NCI-H2196 treated with DMSO at 0.1 percent for 48 hours (cell line): Measurements from ENCODE around the gene TMEM130.
"Not testable (repeated sequence)": the region's sequence is repeated elsewhere in the genome, so short reads cannot be mapped to it uniquely, and the experiment has no call there.

Experiments used
- DNase-seq: peaks from one replicate; lab custom pipeline; 2025; ENCODE audit not compliant: unreplicated experiment; lab: John Stamatoyannopoulos, UW

Gene TMEM130

DNA sequence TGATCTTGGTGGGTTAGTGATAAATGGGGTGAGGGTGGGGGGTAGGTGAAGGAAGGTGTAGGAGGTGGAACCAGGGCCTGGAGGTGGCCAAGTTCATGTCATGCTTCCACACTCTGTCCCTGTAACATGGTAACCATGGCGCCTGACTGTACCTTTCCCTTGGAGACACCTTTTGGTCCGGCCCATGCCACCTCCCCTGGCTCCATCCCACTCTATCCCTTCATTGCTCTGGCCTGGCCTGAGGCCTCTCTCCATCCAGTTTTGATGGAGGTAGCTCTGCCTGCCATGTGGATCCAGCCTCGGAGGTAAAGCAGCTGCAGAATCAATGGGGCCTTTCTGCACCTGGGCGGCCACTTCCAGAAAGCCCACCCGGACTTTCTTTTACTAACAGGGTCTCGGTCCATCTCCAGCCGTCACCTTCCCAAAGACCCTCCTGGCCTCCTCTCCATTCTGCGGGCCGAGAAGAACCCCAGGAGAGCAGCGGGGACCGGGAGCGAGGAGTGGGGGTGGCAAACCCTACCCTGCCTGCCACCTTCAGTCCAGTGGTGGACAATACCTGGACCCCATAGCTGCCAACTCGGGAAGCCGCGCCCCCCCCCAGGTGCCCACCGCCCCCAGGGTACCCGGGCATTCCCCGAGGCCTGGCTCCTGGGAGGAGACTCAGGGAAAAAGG, 8.0 kb upstream of the TMEM130 start:
- DNase-seq, result no peak

DNA sequence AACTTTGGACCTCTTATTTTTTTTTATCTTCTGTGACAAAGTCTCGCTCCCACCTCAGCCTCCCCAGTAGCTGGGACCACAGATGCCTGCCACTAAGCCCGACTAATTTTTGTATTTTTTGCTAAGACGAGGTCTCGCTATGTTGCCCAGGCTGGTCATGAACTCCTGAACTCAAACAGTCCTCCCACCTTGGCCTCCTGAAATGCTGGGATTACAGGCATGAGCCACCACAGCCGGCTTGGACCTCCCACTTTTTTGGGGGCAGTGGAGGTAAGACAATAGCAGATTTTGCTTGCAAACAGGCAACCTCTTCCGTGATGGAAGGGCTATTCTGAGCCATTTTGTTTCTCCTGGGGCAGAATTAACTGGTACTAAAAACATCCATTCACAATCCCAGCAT, 7.3 kb upstream of the TMEM130 start:
- no peak for DNase-seq

DNA sequence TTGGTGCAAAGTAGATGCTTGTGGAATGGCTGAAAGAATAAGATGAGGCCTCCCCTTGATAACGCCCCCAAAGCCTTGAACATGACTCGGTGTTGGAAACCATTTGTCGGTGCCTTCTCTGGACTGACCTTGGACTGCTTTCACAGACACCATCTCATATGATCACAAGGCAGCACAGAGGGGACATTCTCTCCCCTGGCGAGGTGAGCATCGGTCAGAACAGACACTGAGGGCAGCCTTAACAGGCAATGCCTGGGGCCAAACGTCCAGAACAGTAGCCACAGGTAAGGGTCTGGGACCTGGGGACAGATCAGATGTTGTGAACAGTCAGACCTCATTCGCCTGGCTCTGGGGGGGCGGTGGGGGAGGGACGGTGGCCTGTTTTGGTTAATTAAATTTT, 5.7 kb upstream of the TMEM130 start:
- DNase-seq, result no peak

DNA sequence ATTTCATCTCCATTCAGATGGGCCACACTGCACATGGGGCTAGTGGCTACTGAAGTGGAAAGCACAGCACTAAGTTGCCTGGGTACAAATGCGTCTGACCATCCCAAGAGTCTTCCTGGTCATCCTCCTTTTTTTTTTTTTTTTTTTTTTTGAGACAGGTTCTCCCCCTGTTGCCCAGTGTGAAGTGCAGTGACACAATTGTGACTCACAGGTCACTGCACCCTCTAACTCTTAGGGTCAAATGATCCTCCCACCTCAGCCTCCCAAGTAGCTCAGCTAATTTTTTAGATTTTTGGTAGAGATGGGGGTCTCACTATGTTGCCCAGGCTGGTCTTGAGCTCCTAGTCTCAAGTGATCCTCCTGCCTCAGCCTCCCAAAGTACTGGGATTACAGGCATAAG, 5.1 kb upstream of the TMEM130 start:
- no peak for DNase-seq

DNA sequence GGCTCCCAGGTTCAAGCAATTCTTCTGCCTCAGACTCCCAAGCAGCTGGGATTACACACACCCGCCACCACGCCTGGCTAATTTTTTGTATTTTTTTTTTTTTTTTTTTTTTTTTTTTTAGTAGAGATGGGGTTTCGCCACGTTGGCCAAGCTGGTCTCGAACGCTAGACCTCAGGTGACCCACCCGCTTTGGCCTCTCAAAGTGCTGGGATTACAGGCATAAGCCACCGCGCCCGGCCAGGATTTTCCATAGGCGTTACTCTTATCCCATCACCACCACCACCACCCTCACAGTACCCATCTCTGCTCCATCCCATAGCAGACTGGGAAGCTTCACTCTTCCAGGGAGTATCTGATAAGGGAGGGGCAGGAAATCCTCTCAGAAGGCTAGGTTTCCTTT, 3.8 kb upstream of the TMEM130 start:
- DNase-seq, result not testable (repeated sequence)

DNA sequence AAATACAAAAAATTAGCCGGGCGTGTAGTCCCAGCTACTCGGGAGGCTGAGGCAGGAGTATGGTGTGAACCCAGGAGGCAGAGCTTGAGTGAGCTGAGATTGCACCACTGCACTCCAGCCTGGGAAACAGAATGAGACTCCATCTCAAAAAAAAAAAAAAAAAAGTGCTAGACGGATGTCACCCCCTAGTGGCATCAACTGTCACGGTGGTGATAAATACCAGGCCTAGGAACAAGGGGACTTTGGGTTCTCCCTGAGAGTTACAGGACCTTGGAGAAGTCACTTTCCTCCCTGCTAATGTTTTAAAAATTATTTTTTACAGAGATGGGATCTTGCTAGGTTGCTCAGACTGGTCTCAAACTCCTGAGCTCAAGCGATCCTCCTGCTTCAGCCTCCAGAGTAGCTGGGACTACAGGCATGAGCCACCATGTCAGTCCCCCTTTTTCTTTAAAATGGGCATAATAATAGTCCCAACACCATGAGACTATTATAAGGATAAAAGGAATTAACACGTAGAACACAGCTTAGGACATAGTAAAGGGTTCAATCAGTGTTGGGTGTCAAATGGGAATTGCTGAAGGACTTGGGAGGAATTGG, 2.6 kb upstream of the TMEM130 start:
- DNase-seq, result no peak

DNA sequence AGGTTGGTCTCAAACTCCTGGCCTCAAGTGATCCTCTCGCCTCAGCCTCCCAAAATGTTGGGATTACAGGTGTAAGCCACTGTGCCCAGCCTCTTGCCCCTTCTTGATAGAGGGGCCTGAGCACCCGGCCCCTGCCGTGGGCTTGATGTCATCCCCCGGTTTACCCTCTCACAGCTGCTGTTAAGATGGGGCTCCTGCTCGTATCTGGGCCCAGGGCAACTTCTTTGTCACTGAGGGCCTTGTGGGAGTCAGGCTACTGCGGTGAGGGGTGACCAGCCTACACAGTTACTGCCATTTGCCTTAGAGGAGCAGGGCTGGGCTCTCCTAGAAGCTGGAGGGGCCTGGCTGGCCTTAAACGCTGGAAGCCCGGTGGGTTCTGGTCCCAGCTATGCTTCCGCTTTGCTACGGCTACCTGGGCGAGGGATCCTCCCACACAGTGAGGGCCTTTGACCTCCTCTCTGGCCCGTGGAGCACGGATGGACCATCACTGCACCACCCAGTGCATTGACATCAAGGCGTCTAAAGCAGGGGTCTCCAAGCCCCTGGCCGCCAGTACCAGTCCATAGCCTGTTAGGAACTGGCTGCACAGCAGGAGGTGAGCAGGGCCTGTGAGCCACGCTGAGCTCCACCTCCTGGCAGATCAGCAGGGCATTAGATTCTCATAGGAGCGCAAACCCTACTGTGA, 1.1 kb upstream of the TMEM130 start:
- DNase-seq, result no peak

DNA sequence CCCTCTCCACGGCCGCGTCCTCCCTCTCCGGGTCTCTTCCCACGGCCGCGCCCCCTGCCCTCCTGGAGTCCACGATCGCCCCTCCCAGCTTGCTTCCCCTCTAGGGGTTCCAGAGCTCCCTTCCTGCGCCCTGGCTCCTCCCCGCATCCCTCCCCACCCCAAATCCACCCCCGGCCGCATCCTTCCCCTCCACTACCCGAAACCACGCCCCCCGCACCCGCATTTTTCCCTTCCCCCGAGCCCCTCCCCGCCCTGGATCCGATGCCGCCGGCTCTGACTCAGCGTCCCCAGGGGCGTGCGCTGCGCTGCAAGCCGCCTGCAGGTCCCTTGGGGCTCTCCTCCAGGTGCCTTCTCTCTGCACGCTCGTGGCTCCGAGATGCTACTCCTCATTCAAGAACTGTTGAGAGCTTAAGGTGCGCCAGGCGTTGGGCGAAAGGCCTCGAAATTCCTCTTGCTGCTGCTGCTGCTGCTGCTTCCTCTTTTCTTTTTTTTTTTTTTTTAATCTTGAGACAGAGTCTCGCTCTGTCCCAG, 372 bp upstream of the TMEM130 start:
- no peak for DNase-seq

DNA sequence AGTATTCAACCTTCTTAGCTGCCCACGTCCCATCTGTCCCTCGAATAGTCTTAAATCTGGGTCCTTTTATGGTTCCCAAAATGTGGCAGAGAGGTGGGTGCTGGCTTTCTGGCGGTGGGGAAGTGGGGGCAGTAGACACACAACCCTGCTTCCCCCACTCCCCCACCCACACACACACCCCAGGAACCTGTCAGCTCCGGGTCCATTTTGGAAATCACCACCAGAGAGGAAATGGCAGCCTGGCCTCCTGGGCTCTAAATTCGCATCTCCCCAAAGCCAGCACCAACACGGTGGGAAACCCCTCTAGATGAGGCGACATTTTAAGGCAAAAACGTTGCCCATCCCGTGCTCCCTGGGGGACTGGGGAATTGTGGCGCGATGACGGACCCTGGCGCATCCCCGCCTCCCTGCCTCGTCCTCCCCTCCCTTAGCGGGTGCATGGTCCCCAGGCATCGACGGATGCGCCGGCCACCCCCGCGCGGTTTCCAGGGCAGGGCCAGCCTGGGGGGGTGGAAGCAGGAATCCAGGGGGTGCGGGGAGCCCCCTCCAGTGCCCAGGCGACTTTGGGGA, 702 bp downstream of the TMEM130 start:
- DNase-seq, result no peak

DNA sequence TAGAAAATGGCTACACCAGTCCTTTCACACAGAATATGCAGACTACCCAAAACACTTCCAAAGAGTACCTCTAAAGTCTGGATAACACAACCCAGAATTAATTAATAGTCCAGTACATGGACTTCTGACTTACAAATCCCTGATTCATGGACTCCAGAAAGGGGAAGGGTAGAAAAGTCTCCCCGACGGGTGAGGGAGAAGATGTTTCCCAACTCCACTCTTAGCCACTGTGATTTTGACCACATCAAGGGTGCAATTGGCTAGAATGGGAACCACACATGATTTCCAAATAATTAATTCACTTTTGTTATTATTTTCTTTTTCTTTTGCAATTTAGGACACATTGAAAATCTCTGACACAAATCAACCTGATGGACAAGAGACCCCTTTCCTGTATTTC, 1.4 kb downstream of the TMEM130 start:
- DNase-seq, result no peak

DNA sequence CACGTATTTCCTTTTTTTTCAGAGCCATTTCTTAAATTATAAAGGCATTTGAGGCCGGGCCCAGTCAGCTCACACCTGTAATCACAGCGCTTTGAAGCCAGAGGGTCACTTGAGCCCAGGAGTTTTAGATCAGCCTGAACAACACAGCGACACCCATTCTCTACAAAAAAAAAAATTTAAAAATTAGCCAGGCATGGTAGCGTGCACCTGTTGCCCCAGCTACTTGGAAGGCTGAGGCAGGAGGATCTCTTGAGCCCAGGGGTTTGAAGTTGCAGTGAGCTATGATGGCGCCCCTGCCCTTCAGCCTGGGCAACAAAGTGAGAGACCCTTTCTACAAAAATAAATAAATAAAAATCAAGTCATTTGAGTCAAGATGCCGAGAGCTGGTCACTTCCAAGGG, 3.0 kb downstream of the TMEM130 start:
- no peak for DNase-seq

DNA sequence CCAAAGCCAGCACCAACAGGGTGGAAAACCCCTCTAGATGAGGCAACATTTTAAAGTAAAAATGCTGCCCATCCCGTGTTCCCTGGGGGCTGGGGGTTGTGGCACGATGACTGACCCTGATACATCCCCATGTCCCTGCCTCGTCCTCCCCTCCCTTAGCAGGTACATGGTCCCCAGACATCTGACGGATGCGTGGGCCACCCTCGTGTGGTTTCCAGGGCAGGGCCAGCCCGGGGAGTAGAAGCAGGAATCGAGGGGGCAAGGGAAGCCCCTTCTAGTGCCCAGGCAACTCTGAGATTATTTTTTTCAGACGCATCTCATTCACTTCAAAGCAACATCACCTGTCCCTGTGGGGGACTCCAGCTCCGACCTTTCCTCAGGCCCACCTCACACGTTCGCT, 3.5 kb downstream of the TMEM130 start:
- DNase-seq, result no peak

DNA sequence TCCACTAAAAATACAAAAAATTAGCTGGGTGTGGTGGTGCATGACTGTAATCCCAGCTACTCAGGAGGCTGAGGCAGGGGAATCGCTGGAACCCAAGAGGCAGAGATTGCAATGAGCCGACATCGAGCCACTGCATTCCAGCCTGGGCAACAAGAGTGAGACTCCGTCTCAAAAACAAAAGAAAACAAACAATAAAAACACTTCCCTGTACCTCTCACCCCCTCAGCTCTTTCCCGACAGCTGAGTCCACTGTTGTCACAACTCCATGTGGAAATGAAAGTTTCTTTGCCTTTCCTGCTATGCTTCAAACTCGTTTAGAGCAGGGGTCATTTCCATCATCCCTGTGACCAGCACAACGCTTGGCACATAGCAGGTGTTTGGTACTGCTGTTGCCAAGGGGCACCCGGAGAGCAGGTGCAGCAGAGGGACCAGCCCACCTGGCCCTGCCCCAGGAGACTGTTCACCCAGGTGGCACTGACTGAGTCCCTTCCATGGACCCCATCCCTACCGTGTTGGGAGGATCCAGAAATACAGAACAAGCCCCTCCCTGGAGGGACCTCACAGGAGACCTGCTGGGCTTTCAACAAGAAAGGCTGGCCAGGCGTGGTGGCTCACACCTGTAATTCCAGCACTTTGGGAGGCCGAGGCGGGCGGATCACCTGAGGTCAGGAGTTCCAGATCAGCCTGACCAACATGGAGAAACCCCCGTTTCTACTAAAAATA, 4.9 kb downstream of the TMEM130 start:
- DNase-seq, result no peak

DNA sequence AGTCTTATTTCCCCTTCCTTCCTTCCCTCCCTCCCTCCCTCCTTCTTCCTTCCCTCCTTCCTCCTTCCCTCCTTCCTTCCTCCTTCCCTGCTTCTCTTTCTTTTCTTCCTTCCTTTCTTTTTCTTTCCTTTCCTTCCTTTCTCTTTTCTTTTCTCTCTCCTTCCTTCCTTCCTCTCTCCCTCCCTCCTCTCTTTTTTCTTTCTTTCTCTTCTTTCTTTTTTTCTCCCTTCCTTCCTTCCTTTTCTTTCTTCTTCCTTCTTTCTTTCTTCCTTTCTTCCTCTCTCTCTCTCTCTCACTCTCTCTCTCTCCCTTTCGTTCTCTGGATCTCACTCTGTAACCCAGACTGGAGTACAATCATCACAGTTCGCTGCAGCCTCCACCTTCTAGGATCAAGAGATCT, 6.2 kb downstream of the TMEM130 start:
- DNase-seq, result no peak

DNA sequence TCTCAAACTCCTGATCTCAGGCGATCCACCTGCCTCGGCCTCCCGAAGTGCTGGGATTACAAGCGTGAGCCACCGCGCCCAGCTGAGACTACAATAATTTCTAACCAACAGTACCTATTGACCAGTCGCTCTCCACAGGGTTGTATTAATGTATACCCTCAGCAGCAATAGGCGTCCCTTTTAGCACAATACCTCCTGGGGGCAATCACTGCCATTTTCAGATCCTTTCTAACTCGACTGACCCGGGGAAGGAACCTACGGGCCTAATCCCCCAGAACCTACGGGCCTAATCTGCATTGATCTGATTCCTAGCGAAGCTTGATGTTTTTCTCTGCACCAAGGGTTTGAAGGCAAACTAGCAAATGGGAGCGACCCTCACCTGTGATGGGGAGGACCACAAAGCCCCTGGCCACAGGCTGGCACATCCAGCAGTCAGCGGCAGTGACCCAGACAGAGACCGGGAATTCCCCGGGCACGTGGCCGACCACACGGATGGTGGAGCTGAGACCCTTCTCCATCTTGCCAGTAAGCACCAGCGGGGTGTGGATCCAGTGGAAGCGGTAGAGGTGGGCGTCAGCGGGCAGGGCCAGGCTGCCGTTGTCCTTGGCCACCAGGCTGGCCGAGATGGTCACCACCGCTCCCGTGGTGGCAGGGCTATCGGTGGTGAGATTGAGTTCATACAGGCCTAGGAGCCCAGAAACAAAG, 6.9 kb downstream of the TMEM130 start:
- no peak for DNase-seq

DNA sequence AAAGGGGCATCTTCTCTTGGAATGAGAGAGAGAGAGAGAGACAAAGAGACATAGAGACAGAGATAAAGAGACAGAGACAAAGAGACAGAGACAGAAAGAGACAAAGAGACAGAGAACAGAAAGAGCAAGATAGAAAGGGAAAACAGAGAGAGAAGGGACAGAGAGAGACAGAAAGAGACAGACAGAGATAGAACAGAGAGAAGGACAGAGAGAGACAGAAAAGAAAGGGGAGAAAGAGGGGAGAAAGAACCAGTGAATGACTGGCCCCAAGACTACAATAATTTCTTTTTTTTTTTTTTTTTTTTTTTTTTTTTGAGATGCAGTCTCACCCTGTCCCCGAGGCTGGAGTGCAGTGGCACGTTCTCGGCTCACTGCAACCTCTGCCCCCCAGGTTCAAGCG, 7.6 kb downstream of the TMEM130 start:
- no peak for DNase-seq

DNA sequence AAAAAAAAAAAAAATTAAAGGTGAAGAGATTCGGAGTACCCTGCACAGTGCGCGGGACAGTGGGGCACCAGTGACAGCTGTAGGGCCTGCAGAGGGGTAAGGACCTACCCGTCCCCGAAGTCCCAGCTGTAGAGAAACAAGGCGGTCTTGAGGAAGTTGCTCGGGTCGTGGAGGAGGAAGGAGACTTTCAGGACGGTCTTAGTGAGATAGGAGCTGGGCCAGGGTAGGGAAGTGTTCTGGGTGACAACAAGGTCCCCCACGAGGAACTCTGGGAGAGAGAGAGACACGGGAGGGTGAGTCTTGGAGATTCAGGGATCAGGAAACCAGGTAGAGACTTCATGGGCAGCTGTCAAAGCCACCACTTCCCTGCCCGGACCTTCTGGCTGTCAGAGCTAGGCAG, 9.7 kb downstream of the TMEM130 start:
- no peak for DNase-seq

DNA sequence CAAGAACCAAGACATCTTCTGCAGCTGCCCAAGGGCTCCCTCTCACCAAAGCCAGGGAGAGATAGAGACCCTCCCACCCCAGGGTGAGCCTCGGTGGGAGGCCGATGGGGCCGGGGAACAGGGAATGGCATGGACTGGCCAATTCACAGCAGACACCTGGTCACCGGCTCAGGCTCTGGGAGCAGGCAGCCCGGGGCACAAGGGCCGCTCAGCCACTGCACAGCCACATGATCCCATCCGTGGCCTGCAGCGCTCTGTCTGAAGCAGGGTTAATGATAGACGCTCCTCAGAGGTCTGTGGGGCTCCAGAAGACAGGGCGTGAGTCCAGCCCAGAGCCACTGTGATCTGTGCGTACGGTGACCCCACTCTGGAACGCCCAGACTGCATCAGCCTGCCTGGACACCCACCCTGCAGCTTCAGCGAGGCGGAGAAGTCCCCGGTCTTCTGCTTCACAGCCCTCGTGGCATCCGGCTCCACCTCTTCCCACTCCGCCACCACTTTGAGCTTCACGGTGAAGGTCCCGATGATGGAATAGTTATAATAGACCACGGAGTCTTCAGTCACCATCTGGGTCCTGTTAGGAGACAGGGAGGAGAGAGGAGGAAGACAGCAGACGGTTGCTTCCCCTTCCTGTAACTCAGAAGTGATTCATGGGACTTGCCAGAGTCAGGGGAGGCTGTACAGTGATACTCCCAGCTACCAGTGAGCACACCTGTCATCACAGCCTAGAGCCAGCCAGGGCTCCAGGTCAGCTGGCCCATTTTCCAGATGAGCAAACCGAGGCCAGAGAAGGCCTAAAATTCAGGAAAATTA, 14.0 kb downstream of the TMEM130 start:
- no peak for DNase-seq

DNA sequence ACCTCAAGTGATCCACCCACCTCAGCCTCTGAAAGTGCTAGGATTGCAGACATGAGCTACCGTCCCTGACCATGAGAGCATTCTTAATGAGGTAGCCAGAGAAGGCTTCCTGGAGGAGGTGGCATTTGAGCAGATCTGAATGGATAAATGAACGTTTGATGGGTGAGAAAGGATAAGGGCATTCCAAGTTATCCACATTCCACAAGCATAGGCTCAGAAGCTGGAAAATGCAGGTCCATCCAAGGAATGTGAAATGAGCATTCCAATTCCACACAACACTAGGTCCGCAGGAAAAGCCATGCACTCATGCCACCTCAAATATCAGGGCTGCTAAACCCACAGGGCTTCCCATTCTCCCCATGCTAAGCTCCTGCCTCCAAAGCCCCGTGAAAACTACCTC, 17.0 kb downstream of the TMEM130 start:
- no peak for DNase-seq

DNA sequence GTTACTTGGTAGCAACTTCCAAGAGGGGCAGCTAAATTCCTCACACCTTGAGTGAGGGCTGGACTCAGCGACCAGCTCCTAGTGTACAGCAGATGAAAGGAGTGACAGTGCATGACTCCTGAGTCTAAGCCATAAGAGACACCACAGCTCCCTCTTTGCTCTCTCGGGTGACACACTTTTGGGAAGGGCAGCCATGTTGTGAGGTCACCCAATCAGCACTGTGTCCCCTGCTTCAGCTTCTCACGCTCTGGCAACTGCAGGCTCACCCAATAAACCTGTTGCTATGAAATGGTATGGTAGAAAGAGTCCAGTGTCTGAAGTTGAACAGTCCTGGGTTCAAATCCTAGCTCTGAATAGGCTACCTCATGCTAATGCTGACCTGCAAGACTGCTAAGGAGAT, 20.9 kb downstream of the TMEM130 start:
- no peak for DNase-seq
